Right kidney (tissue), 1 donor: ENCODE measurements around the gene MAGI2.

Source experiments
- DNase-seq: peaks from one replicate; pipeline ENCODE4 v3.0.0-alpha.2; 2016

Gene MAGI2

DNA sequence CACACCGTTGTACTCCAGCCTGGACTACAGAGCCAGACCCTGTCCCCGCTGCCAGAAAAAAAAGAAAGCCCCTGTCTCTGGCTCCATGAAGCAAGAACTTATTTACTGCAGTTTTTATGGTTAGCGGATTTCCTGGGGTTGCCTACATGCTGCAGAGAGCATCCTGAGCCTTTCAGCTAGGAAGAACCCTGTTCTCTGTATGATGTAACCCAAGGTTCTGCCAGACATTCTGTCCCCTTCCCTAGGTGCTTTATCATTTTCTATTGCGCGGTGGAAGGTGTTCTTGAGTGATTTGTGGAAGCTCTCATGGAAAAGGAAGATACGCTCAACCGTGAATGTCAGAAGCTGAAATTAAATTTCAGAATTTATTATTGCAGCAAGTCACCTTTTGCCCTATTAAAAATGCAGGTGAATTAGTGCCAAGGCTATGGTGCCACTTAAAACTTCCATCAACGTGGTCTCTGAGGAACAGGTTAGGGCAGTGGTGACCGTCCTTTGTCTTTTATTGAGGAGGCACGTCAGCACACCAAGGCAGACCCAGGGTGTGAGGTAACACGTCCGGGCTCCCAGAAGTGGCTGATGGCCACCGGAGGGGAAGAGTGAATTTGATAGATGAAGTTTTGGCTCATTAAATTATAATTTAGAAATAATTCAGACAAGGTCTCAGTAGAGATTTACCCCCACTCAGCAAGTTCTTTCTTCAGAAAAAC lies 1381.8 kb downstream of the MAGI2 start:
- no peak for DNase-seq

DNA sequence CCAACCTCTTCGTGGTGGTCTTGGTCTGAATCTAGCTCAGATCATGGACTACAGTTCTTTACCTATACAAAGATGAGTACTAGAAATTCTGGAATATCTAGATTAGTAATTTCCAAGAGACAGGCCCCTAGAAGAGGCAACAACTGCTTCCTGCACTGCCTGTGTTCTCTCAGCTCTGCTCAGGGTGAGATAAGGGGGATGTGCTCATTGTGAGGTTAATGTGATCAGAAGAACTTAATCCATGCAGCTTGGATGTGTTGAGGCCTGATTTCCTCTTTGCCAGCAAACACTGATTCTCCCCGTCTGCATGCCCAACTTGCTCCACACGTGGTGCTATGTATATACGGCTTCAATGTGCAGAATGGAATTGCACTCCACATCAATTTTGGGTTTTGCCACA lies 1386.9 kb downstream of the MAGI2 start:
- DNase-seq: no peak

DNA sequence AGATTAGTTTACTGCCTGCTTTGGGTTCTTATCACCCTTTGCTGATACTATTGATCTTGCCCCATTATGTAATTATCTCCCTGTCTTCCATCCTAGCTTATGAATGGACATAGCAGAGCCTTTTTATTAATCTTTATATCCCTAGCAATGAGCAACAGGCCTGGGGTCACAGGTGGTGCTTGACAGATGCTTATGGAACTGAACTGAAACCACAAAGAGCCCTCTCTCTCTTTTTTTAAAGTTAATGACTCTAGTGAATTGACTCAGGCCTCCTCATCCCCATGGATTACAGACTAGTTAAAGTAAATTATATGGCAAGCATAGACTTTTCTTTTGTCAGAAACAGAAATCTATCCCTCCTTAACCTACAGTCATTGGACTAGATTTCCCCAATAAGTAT lies 1389.7 kb downstream of the MAGI2 start:
- DNase-seq: no peak

DNA sequence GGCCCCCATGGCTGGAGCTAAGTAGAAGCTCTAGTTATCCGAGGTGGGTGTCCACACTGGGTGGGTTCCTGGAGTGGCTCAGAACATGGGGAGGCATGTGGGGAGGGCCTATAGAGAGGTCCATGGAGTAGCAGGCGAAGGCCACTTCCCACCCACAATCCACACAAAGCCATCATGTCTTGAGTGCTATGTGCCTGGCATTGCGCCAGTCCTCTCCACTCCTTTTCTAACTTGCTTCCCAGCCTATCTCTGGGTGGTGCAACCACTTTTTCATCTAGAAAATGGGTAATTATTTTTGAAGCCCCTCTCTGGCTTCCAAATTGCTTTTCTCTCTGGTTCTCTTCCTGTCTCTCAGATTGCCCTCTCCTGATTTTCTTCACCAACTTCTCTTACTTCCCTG lies 1391.3 kb downstream of the MAGI2 start:
- DNase-seq: no peak

DNA sequence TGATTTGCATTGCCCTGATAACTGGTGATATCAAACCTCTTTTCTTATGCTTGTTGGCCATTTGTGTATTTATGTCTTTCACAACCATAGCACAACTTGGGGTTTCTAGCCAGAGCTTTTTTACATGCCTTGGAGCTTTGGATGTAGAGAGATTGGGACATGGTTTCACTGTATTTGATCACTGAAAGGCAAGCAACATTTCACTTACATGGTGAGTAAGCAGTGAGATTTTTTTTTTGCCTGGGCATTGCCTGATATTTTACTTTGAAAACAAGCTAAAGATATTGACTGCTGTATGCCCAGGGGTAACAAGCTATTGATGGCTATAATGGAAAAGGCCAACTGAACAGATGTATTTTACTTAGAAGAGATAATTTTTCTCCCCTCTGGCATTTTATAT lies 1395.9 kb downstream of the MAGI2 start:
- no peak for DNase-seq

DNA sequence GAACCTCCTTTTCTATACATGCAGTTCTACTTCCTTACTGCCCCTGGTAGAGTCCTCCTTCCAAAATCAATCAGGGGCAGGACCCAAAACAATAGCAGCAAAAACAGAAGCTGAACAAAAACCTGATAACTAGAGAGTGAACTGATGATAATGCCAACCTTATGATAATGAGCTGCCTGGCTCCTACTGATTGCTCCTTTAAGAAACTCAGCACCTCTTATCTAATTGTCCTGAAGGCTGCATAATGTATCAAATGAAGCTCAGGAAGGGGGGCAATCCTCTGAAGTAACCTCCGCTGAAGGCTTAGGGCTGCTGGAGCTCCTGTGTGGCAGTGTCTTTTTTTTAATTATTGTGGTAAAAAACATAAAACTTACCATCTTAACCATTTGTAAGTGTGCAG lies 1397.9 kb downstream of the MAGI2 start:
- no peak for DNase-seq

DNA sequence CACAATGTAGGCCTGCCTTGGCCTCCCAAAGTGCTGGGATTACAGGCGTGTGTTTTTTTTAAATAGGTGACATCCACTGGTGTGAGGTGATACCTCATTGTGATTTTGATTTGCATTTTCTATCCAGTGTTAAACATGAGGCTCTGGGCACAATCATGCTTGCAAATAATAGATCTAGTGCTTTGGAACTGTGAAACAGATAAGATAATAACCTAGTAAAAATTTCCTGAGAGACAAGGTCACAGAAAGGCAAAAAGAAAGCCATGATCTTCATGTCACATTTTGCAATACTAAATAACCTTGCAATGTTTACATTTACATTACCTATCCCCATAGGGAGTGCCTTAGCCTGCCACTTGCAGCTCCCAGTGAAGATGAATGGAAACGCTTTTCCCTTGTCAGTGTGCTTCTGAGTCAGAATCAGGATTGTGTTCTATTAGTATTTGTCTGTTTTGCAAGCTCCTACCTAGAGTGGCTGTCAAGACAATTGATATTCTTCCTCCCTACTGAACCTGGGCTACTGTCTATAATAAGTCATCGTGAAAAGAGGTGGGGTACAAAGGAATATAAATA lies 1398.4 kb downstream of the MAGI2 start:
- no peak for DNase-seq

DNA sequence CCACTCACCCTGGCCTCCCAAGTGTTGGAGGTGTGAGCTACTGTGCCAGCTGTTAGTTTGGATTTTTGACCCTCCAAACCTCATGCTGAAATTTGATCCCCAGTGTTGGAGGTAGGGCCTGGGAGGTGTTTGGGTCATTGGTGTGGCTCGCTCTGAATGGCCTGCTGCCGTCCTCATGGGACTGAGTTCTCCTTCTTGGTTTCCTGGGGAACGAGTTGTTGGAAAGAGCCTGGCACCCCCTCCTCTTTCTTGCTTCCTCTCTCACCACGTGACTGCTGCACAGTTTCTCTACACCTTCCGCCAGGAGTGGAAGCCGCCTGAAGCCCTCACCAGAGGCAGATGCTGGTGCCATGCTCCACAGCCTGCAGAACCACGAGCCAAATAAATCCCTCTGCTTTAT lies 1401.4 kb downstream of the MAGI2 start:
- peak; percentile 8 for DNase-seq

DNA sequence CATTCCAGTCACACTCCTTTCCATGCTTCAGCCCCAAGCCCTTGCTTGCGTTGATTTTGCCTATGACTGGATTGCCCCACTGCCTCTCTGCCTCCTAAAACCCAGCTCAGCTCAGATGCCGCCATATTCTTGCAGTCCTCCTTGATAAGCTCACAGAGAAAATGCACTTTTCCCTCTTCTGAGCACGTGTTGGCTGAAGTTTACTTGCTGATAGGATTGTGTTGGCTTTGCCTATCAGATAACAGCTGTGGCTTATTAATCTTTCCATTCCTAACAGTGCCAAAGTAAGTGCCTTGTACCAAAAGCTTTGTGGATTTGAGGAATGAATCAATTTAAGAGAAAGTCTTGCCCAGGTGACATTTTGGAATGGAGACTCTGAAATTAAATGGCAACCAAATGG lies 1405.7 kb downstream of the MAGI2 start:
- no peak for DNase-seq

DNA sequence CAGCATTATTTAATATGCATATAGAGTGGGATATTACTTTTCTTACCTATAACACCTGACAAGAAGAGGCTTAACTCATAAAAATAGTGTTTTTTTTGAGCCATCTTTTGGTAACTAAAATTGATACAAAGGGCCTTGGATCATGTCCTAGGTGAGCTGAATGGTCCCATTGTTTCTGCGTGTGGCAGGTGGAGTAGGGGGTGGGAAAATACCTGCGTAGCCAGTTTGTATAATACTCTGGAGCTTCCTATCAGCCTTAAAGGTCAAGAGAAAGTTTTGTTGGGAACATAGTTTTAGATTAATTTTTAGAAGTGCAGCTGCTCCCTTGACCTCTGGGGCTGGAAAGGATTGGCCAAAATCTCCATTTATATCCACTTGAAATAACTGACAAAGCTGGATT lies 1410.3 kb downstream of the MAGI2 start:
- no peak for DNase-seq

DNA sequence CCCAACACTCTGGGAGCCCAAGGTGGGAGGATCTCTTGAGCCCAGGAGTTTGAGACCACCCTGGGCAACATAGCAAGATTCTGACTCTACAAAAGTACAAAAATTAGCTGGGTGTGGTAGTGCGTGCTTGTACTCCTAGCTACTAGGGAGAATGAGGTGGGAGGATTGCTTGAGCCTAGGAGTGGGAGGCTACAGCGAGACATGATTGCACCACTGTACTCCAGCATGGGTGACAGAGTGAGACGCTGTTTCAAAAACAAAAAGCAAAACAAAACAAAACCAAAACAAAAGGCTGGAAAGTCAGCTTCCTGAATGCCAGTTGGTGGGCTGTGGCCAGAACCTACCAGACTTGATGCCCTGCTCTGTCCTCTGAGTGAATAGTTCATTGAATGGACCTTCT lies 1412.0 kb downstream of the MAGI2 start:
- DNase-seq: no peak

DNA sequence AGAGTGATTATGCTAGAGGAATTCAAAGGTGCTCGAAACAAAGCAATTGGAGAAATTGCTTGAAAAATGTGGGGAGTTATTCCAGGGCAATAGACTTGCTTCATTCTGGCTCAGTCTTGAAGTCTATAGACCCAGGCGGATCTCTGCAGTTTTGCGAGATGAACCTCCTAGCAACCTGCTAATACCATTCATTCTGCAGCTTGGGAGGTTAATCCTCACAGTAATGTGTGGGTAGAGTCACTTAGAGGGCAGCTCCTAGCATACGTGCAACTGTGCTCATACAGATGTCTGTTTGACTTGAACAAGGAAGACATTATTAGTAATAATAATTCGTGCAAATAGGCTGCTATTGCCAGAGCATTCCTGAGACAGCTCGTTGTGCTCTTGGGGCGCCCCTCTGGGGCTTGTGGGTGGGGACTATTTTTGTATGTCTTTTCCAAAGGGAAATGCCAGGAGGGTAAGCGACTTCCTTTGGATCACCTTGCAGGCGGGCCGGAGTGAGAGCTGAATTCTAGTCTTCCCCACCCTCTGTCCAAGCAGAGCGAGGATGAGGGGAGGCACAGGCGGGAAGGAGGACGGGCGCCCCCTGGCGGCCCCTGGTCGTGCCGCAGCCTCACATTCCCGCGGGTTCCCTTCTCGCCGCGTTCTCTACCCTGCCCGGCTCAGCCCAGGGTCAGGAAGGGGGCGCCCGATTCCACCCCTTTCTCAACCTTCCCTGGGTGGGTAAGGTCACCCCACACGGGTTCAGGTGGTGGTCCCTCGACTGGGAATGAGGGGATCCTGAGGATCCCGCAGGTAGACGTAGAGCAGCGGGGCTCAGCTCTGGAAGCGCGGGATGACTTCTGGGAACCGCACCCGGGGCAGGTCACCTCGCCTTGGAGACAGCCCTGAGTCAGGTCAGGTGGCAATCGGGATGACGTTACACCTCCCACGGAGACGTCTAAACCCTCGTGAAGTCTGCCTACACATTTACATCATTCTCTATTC lies 1413.4 kb downstream of the MAGI2 start:
- DNase-seq: no peak

DNA sequence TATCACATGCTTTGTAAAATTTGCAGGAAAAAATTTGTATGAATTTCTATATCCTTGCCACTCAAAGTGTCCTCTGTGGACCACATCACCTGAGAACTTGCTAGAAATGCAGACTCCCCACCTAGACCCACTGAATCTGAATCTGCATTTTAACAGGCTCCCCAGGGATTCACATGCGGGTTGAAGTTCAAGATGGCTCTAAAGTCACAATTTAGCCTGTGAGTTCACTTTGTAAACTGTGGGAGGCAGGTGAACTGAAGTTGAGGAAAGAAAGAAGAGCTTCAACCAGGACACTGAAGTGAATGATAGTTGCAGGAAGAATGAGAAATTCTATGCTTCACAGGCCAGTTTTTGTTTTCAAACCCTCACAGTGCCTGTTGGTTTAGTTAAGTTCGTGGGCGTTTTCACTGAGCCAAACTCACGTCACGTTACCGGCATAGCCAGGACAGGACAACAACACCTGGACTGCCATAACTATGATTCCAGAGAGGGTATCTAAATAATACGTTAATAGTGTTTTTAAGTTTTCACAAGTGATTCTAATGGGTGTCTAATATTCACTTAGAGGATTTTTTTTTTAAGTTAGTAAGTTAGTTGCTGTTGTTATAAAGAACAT lies 1414.9 kb downstream of the MAGI2 start:
- no peak for DNase-seq

DNA sequence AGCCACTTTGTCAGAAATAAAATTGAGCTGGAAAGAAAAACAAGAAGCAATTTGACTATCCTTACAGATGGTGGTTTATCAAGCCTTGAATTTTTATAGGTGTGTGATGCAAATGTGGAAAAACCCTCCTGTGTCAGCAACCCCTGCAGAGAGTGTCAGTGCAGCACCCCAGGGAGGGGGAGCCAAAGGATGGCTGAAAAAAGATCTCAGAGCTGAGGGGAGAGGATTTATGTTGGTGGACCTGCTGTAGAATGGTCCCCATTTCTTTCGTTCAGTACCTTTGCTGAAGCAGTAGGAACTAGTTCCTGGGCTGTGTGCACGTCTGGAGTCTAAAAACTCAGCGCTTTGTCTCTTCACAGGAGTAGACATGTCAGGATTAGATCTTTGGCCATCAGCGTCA lies 1415.9 kb downstream of the MAGI2 start:
- DNase-seq: no peak

DNA sequence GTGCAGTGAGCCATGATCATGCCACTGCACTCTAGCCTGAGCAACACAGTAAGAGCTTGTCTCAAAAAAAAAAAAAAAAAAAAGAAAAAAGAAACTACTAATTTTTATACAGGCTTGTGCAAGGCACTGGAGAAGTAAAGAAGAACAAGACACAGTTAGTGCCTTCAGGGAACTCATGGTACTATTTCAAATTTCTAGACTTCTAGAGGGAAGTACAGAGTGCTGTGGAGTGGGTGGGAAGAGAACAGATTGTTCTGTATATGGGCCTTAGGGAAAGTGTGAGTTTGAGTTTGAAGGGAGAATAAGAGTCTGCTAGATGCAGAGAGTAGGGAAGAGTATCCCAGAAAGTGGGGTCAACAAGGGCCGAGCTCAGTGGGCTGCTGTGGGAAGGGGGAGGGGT lies 1420.1 kb downstream of the MAGI2 start:
- DNase-seq: no peak

DNA sequence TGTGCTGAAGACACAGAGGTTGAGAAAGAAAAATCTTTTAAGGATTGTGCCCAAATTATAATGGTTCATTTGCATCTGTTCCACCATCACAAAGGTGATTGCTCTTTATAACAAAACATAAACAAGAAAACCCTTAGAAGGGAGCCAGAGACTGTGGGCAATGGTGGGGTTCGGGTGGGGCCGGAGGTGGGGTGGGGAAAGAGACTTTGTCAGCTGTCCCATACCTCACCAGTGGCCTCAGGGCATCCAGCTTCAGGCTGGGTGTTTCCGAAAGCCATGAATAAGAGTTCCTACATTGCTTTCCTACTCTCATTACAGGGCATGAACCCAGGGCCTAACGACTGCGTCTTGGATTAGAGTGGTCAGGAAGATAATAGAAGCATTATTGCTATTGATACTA lies 1427.0 kb downstream of the MAGI2 start:
- no peak for DNase-seq

DNA sequence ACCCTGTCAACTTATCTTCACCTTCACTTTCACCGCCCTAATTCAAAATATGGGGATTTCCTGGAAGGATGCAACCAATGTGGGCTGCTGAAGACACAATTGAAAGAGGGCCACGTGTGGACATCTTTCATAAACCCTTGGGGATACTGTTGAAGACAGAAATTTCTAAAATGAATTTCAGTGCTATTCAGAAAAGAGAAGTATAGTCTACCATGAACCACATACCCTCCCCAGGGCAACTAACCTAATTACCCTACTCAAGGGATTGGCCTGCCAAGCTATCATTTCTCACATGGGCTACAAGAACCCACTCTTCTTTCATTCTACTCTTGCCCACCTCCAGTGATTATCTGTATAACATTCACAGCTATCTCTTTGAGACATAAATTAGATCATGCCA lies 1428.9 kb downstream of the MAGI2 start:
- DNase-seq: no peak

DNA sequence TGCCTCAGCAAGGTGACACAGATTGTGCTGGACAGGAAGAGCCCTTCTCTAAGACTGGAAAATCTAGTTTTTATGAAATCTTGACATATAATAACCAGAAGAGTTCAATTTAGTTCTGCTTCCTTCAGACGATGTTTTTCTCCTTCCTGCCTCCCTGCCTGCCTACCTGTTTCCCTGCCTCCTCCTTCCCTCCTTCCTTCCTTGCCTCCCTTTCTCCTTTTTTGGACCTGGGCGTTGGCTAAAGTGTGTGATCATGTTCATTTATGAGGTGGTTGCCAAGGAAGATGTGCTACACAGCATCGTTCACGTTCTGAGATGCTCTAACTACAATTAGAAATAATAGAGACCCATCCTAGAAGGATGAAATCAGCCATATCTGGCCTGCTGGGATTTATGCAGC lies 1430.3 kb downstream of the MAGI2 start:
- DNase-seq: no peak

DNA sequence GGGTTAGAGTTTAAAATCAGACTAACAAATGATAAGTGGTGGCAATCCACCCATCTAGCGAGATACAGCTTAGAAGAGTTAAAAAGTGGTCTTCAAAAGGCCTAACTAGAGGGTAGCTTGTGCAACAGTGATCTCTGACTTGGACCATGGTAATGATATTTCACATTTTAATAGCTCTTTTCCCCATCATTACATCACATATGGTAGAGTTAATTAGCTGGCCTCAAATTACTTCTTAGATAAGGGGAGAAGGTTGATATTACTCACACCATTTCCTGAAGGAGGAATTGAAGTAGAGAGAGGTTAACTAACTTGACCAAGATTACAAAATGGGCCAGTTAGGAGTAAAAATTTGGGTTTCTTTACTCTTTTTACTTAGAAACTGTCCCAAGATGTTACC lies 1431.3 kb downstream of the MAGI2 start:
- DNase-seq: no peak

DNA sequence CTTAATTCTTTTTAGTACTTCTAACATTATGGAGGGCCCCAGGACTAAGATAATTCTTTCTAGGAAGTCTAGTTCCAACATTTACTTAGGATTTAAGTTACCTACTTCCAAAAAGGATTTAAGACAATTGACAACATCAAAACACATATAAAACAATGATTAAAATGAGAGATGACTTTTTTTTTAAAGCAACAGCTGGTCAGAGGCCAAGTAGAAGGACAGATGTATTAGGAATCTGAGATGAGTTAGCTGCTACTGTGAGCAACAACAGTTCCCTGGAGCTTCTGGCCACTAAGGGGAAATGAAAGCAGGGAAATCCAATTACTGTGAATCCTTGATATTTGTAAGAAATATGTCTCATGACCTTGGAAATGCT lies 1432.6 kb downstream of the MAGI2 start:
- no peak for DNase-seq

DNA sequence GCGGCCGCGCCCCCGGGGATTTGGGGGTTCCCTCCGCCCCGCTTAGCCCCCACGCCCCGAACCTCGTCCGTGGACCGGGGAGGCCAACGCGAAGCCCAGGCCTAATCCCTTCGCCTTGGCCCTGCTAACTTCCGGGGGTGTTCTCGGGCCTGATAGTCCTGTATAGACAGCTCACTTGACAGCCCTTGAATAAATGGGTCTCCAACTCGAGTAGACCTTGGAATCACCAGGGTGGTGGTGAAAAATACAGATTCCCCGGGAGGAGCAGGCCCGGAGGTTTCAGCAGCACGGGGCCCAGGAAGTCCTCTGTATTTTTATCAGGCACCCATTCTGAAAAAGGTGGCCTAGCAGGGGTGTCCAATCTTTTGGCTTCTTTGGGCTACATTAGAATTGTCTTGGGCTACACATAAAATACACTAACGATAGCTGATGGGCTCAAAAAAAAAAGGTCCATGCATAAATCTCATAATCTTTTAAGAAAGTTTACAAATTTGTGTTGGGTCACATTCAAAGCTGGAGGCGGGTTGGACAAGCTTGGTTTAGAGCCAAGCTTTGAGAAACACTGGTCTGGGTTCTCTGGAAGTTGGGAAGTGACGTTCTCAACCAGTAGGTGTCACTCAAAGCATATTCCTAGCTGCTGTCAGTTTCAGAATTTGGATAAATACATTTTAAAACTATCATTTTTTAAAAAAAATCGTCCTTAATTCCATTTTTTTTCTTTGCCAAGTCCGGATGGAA lies 1433.2 kb downstream of the MAGI2 start:
- DNase-seq: peak; percentile 66

DNA sequence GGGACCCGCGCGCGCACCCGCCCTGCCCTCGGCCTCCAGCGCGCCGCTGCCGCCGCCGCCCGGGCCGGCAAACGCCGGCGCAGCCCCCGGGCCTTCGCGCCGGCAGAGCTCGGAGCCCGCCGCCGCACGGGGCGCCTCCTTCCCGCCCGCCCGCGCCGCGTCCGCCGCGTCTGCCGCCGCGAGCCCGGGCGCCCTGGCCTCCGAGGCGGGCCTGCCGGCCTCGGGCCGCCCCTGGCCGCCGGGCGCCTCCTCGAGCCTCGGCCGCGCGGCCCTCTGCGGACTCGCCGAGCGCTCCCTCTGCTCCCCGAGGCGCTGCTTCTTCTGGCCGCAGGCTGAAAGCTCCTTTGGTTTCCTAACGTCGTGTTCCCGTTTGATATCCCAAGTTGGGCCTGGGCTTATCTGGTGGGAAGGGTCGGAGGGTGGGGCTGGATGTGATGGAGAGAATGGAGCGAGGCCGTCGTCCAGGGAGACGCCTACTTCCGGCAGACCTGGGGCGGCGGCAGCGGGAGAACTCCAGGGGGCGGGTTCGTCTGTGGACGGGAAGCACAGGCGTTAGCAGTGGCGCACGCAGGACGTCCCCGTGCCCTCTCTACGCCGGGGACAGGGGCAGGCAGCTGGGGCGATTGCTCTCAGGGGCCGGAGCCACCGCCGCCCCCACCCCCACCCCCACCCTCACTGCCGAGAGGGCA lies 1433.9 kb downstream of the MAGI2 start:
- DNase-seq: peak; percentile 92
